Measurements from ENCODE around the gene TBC1D9.
"Not testable (repeated sequence)": the region's sequence is repeated elsewhere in the genome, so short reads cannot be mapped to it uniquely, and the experiment has no call there.

TBC1D9 gene

DNA sequence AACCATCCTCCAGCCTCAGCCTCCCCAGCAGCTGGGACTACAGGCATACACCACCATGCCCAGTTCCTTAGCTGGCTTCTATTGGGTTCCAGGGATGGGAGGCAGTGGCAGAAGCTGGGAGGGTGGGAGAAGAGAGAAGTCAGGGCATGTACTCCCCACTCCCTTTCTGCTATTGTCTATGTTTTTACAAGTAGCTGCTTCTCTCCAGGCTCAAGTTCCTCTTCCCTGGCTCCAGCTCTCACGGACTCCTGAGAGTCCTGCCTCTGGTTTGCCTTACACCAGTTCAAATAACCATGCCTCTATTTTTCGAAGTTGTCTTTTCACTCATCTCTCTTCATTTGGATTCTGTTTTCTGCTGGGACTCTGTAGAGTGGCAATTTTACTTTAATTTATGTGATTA, 2.9 kb downstream of the TBC1D9 start:
- DNase-seq (ENCODE audit: low spot score) = no peak

DNA sequence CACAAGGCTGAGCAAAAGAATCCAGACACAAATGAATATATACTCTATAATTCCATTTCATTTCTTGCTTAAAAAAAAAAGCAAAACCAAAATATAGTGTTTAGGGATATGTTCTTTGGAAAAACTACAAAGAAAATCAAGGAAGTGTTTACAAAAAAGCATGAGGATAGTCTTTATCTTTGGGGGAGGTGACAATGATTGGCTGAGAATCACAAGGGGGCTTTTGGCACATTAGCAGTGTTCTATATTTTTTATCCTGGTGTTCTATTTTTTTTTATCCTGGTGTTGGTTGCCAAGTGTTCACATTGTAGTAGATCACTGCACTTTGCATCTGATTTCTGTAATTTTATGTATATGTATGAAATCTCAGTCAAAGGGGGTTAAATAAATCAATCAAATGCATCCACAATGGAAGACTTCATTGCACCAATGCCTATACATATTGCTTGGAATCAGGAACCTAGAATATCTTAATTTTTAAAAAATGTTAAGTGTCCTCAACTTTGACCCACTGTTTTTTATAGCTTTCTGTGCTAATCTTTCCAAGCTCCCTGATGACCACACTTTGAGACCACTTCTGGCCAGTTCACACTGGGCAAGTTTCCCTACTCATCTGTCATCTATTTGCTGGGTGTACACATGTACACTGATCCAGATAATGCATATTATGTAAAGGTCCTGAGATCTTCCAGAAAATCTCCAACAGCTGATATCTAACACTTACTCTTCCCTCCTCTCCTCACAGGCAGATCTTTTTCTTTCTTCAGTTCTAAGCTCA, 3.7 kb downstream of the TBC1D9 start:
- no peak for DNase-seq (ENCODE audit: low spot score)

DNA sequence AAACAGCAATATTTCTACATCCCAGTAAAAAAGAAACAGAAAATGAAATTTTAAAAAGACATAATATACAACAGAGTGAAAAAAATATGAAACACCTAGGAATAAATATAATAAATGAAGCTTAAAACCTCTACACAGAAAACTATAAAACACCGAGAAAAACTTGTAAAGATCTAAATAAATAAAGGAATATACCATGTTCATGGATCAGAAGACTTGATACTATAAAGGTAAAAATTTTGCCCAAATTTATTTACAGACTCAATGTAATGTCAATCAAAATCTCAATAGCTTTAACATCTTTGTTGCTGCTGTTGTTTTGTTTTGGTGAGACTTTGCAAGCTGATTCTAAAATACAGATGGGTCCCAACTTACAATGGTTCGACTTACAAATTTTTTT, 5.7 kb downstream of the TBC1D9 start:
- DNase-seq (ENCODE audit: low spot score) = no peak

DNA sequence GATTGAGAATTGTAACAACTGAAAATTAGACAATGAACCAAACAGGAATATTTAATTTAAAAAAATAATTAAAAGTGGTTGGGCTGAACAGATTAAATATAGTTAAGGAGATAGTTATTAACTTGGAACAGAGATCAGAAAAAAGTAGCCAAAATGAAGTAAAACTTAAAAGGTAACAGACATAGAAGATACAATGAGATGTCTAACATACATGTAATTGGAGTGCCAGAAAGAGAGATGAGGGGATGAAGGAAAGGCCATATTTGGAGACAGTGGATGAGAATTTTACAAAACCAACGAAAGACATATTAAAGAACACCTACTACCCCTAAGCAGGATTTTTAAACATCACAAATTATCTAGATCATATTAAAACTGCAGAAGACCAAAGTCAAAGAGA, 8.0 kb downstream of the TBC1D9 start:
- DNase-seq (ENCODE audit: low spot score) = no peak

DNA sequence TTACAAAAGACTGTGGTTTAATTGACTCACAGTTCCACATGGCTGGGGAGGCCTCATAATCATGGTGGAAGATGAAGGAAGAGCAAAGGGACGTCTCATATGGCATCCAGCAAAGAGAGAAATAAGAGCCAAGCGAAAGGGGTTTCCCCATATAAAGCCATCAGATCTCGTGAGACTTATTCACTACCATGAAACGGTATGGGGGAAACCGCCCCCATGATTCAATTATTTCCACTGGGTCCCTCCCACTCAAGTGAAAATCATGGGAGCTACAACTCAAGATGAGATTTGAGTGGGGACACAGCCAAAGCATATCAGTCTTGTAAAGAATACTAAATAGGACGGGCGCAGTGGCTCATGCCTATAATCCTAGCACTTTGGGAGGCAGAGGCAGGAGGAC, 9.6 kb downstream of the TBC1D9 start:
- not testable (repeated sequence) for DNase-seq (ENCODE audit: low spot score)

DNA sequence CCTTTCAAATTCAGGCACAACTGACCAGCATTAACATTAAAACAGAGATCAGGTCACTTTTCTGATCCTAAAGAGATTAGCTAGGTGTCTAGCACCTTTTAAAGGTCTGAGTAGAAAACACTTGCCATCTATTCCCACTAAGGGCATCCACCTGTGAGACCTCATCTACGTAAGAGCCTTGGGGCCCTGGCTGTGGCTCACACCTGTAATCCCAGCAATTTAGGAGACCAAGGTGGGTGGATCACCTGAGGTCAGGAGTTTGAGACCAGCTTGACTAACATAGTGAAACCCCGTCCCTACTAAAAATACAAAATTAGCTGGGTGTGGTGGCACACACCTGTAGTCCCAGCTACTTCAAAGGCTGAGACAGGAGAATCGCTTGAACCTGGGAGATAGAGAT, 11.8 kb downstream of the TBC1D9 start:
- DNase-seq (ENCODE audit: low spot score) = no peak

DNA sequence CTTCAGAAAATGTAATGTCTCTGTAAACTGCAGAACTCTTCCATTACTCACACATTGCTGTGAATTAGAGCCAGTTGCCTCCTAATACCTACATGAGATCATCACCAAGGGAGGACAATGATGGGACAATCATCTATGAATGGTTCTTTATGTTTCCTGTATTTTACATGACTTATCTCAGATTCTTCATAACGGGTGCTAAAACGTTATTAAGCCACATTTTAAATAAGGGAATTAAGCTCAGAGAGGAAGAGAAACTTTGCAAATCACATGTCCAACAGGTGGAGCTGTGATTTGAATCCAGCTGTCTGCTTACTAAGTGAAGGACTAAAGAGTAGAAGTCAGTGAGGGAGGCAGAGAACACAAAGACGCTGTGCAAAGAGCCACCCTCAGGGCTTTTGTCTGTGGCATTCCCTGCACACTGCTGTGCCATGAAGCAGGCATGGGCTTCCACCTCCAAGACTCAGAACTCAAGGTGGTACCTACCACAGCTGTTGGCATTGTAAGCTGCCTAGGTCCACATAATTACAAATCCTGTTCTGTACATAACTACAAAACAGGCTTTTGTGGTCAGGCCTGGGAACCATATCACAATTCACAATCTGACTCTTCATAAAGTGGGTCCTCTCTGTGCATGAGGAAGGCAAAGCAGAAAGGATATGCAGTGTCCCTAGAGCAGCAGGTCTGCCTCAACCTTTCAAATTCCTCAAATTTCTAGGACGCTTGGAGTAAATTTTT, 12.8 kb downstream of the TBC1D9 start:
- DNase-seq (ENCODE audit: low spot score) = no peak

DNA sequence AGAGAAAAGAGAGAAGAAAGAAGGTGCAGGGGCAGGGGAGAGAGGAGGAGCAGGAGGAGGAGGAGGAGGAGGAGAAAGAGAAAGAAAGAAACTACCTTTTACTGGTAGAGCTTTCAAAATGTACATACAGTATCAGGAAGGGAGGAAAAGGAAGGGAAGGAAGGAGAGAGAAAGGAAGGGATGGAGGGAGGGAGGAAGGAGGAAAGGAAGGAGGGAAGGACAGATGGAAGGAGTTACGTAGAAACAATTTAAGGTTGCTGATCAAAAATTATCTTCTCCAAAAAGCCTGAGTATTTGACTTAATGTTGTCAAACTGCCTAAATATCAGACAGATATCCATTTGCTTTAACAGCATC, 13.4 kb downstream of the TBC1D9 start:
- DNase-seq (ENCODE audit: low spot score) = no peak

DNA sequence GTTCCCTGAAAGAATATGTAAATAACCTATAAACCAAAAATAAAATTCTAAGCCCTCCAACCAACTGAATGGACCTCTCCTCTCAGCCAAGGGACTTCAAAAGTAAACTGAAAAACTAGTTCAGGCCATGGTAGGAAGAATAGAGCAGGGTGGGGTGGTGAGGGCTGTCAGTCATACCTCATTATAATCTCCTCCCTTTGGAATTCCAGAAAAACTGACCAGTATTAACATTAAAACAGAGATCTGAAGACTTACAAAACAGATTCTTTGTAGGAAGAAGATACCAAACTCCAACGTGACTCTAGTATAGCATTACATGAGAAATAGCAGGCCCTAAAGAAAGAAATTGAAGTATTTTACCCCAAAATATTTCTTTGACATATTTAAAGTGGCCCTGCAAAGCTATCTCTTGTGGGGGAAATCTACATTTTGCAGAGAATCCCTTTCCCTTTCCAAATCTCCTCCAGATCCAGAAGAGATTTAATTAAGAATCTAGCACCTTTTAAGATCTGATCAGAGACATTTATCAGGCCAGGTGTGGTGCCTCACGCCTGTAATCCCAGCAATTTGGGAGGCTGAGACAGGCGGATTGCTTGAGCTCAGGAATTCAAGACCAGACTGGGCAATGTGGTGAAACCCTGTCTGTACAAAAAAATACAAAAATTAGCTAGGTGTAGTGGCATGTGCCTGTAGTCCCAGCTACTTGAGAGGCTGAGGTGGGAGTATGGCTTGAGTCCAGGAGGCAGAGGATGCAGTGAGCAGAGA, 15.1 kb downstream of the TBC1D9 start:
- no peak for DNase-seq (ENCODE audit: low spot score)

DNA sequence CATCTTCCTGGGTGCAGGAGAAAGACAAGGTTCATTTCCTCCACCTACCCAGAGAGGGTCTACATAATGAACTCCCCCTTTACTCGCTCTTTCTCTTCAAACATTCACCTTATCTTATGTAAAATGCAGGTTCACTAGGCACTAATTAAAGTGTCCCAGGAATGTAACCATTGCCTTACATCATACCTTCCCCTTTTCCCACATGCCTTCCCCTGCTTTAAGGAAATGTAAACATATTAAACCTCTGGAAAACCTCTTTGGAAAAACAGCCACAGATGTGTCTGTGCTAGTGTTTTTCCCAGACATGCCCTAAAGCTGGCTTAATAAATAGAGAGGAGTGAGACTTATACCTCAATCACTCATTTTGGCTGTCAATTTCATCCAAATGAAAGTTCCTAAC, 15.8 kb downstream of the TBC1D9 start:
- DNase-seq (ENCODE audit: low spot score) = no peak

DNA sequence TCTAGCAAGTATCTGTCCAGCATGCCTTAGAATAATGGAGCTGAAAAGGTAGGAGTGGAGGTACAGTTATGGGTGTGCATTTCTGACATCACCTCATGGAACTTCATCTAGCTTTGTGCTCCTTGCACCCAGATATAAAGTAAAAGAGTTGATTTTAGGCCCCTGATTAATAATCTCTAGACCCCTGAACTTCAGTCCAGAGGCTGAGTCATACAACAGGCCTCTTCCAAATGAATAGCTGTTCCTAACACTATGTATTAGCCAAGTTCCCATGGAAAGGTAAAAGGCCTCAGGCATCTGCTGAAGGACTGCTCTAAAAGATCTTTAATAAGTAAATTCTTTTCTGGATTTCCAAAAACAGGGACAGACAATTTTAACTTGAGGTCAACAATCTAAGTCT, 16.2 kb downstream of the TBC1D9 start:
- no peak for DNase-seq (ENCODE audit: low spot score)

DNA sequence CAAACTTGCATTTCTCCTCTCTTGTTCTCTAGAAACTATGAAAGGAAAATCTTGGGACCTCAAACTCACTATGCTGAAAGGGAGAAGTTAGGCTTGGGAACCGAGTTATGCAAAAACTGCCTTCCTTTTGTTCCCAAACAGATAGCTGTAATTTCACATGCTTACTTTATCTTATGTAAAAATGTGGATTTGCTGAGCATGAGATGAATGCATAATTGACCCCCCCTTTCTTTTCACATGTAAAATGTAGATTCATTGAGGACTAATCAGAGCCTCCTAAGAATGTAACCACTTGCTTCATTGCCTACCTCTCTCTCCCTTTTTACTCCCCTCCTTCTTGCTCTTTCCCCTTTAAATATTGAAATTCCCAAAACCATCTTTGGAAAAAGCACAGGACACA, 18.0 kb downstream of the TBC1D9 start:
- no peak for DNase-seq (ENCODE audit: low spot score)

DNA sequence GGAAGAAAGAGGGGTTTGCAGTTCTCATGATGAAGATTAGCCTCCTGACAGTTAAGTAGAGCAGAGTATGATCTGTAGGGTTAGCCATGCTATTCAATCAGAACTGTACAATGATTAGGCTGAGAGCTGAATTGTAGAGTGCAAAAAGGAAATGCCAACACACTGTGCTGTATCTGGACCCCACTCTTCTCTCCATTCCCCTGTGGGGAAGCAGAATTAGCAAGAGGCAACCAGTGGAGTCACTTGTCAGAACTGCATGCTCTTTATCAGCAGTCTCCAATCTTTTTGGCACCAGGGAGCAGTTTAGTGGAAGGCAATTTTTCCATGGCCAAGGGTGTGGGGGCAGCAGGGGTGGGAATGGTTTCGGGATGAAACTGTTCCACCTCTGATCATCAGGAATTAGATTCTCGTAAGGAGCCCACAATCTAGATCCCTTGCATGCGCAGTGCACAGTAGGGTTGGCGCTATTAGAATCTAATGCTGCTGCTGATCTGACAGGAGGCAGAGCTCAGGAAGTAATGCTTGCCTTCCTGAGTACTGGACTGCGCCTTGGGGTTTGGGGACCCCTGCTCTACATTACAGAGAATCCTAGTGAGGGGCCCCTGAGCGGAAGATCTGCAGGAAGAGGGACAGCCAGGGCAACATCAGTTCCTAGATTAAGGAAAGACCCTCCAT, 19.4 kb downstream of the TBC1D9 start:
- DNase-seq (ENCODE audit: low spot score) = no peak

DNA sequence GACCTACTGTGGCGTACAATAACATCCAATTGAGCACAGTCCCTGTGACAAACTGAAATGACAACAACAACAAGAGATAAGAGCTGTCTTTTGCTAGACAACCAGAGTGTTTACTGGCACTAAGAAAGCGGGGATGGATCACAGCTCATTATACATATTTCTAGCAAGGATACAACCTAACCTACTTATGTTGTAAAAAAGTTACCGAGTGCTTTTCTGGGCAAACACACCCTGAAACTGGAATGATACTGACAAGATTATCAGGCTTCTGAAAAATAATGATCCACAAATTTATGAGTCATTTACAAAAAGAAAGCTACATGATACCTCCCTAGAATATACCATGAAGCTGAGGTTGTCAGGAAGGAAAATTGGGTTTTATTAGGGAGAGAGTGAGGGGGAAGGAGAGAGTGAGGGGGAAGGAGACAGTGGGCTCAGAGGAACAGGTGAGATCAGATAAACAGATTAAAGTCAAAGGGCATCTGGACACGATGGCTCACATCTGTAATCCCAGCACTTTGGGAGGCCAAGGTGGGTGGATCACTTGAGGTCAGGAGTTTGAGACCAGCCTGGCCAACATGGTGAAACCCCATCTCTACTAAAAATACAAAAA, 20.3 kb downstream of the TBC1D9 start:
- no peak for DNase-seq (ENCODE audit: low spot score)

DNA sequence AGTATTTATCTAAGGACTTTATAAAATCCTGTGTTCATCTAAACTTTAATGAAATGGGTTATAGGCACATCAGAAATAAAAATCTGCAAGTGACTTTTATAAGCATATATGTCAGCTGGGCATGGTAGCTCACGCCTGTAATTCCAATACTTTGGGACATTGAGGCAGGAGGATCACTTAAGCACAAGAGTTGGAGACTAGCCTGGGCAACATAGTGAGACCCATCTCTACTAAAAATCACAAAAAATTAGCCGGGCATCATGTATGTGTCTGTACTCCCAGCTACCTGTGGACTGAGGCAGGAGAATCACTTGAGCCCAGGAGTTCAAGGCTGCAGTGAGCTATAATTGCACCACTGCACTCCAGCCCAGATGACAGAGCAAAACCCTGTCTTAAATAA, 20.9 kb downstream of the TBC1D9 start:
- DNase-seq (ENCODE audit: low spot score) = no peak

DNA sequence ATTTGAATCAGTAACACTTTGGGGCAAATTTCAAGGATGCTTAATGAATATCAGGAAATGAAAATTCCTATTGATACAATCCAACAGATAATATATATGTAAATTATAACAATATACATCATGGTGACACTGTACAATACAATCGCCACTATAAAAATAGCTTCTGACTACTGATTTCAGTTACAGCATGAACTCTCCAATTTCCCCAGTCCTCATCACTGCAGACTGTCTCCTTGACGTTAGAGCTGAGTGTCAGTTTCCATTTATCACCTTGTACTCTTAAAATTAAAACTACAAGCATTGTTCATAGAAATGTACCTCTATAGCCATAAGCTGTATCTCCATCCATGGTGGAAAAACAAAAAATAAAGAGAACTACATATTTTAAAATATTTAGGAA, 23.4 kb downstream of the TBC1D9 start:
- DNase-seq (ENCODE audit: low spot score) = no peak

DNA sequence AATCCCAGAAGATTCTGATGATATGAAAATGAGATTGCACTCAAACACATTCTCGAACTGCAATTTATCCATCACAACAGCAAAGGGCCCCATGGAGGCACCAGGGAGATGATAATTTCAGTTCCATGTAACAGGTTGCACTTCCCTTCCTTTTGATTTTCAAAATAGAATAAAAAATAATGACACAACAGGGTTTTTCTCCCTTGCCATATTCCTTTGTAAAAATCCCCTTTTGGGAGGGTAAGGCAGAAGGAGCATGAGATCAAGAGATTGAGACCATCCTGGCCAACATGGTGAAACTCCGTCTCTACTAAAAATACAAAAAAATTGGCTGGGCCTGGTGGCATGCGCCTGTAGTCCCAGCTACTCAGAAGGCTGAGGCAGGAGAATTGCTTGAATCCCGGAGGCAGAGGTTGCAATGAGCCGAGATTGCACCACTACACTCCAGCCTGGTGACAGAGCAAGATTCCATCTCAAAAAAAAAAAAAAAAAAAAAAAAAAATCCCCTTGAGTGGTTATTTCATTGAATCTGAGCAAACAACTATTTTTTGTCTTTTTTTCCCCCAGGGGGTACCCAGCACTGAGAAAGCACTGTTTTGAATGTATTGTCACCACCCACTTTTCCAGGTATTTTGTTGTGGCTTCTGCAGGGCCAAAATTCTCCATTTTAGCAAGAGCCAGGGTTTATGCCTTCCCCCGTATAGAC, 26.7 kb downstream of the TBC1D9 start:
- DNase-seq (ENCODE audit: low spot score) = no peak

DNA sequence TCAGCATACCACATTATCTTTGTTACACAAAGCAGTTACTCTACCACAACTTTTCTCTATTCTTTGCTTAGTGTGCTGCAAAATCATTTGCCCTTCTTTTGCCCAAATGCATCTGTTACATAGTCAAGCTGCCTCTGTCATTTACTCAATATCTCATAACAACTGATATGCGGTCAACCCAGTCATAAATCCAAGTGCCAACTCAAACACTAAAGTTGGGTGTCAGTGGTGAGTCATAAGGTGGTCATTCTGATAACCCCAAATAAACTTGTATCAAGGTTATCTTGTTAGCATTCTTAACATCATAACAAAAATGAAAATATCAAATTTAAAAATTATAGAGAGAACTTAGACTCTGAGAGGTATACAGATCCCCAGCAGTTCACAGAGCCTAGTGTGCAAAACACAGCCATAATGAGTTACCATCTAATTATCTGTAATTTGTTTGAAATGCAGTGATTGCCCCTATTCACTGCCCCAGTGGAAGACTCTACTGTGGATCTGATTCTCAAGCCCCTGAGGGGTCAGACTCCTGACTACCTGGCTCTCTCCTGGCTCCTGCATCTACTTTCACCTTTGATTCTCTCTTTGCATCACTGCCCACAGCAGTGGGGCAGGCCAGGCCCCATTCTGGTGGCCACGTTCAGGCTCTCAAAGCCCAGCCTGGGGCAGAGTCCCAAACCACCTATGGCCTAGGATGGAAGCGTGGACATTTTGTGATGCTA, 29.2 kb downstream of the TBC1D9 start:
- no peak for DNase-seq (ENCODE audit: low spot score)

DNA sequence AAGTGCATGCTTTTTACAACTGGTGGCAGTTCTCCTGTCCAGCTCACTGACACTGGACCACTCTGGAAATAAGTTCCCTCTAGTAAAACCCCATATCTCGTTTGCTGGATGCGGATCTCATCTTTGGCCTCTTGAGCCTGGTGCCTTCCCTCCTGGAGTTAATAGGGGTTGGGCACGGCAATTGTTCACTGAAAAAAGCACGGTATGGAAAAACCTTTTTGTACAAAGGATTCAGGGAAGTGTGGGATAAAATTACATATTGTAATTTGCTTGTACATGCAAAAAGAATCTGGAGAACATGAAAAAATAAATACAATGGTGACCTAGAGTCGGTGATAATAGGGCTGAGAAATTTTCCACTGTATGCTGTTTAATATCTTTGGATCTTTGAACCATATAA, 30.6 kb downstream of the TBC1D9 start:
- DNase-seq (ENCODE audit: low spot score) = no peak

DNA sequence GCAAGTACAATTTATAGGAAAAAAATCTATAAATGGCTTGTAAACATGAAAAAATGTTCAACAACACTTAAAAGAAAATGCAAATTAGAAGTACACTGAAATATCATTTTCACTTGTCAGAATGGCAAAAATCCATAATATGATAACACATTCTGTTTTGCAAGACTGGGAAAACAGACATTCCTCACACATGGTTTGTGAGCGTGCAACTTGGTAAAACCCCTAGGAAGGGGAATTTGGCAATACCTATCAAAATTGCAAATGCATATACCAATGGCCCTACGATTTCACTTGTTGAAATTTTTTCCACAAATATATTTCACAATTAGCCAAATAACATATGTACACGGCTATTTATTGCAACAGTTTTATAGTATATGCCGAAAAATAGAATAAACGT, 31.4 kb downstream of the TBC1D9 start:
- no peak for DNase-seq (ENCODE audit: low spot score)
